Tibial nerve (tissue), 4 donors: Measurements from ENCODE around the gene TENM3. TPM values are rescaled to one million over a fixed set of nuclear protein-coding genes. Genes with fewer than 3 reads are reported as not detected.

Experiments used
- DNase-seq, 2 donors: peaks; one replicate each; pipeline ENCODE4 v3.0.0-alpha.2; 2019; ENCODE audit warnings: low spot score in 2 of 2
- H3K27ac ChIP-seq, 4 donors: fragments of 200-600 bp; sonication (generic) in 3 of 4; one replicate each; pipeline ENCODE4 v1.5.1; 2017 to 2019; ENCODE audit warnings: mild to moderate bottlenecking in 1 of 4
- H3K27me3 ChIP-seq, 2 donors: fragments of 200-600 bp; sonication (generic) in 1 of 2; one replicate each; pipeline versions ENCODE4 v1.5.1 to v1.6.0; 2017 to 2019
- H3K36me3 ChIP-seq, 3 donors: fragments of 200-600 bp; sonication (generic); one replicate each; pipeline ENCODE4 v1.5.1; 2018 to 2019
- H3K4me1 ChIP-seq, 4 donors: fragments of 200-600 bp; sonication (generic) in 3 of 4; one replicate each; pipeline ENCODE4 v1.5.1; 2017 to 2019
- H3K4me3 ChIP-seq, 4 donors: fragments of 200-600 bp; sonication (generic) in 3 of 4; one replicate each; pipeline ENCODE4 v1.5.1; 2017 to 2019; ENCODE audit warnings: mild to moderate bottlenecking in 1 of 4, moderate library complexity in 1 of 4
- H3K9me3 ChIP-seq, 4 donors: fragments of 200-600 bp; sonication (generic) in 3 of 4; one replicate each; pipeline ENCODE4 v1.5.1; 2017 to 2019
- EP300 ChIP-seq, 2 donors: sonication (generic); formaldehyde crosslinking; IDR thresholded peaks; one replicate each; pipeline ENCODE4 v1.6.1; 2017; ENCODE audit warnings: antibody characterized with exemption in 2 of 2, mild to moderate bottlenecking in 1 of 2
- POLR2A ChIP-seq, 2 donors: fragments of 450-650 bp; IDR thresholded peaks; one replicate each; pipeline ENCODE4 v1.6.1; 2017; ENCODE audit warnings: antibody characterized with exemption in 2 of 2, mild to moderate bottlenecking in 2 of 2, moderate library complexity in 2 of 2
- WGBS, 2 donors: methylation state at CpG; one replicate each; pipeline ENCODE4 v1.1.5; 2018; 5-methylcytosine and 5-hydroxymethylcytosine counted together
- total RNA-seq, 4 donors: library from RNA; depleted of rRNA; stranded (reverse); fragments of >200 nt; gene quantifications; one replicate each; pipeline ENCODE4 v1.1.0, GENCODE V29; 2016
- TF ChIP-seq, protein P1 (sequence below), 5 experiments: fragments of 200-600 bp in 3 of 5; fragments of 450-650 bp in 2 of 5; sonication (generic) in 3 of 5; IDR thresholded peaks; one replicate each; pipeline ENCODE4 v1.5.1; 2016 to 2019; ENCODE audit warnings: antibody characterized with exemption in 5 of 5, mild to moderate bottlenecking in 3 of 5, moderate library complexity in 2 of 5

Gene TENM3
- total RNA-seq, 4 donors from 2014 or later: 19.0 to 60.5 (median 29.4) TPM

DNA sequence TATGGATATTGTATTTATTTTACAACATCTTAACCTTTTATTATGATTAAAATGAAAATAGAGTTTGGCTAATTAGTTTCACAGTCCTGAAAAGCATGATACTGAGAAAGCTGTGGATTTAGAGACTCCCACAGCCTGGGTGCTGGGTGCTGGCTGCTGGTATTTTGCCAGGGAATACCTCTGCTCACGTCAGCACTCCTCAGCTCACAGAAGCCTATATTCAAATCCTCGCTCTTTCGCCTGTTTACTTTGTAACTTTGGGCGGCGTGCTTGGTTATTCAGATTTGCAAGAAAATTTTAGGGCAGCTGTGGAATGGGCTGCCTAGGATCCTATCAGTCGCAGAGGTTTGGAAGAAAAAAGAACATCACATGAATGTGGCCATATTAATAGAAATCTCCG, 412.1 kb downstream of the TENM3 start:
- Histone ChIP-seq H3K27me3 (no peaks in the 10 kb centered on the region), H3K4me3 (no peak overlapping the region), H3K27ac (no peak overlapping the region), H3K36me3 (peaks cover 0 to 9% (median 0%) of the 10 kb centered on the region in 3 donors), H3K9me3 (no peaks in the 10 kb centered on the region), H3K4me1 (no peaks in the 10 kb centered on the region)
- no peak for DNase-seq
- 84 to 85% methylated on average over 7 of the region's 7 CpGs for WGBS, 2 donors
- TF ChIP-seq, protein P1, sequence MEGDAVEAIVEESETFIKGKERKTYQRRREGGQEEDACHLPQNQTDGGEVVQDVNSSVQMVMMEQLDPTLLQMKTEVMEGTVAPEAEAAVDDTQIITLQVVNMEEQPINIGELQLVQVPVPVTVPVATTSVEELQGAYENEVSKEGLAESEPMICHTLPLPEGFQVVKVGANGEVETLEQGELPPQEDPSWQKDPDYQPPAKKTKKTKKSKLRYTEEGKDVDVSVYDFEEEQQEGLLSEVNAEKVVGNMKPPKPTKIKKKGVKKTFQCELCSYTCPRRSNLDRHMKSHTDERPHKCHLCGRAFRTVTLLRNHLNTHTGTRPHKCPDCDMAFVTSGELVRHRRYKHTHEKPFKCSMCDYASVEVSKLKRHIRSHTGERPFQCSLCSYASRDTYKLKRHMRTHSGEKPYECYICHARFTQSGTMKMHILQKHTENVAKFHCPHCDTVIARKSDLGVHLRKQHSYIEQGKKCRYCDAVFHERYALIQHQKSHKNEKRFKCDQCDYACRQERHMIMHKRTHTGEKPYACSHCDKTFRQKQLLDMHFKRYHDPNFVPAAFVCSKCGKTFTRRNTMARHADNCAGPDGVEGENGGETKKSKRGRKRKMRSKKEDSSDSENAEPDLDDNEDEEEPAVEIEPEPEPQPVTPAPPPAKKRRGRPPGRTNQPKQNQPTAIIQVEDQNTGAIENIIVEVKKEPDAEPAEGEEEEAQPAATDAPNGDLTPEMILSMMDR (IDR thresholded peaks at IDR 0.05): no peak
- TF ChIP-seq EP300 (IDR thresholded peaks at IDR 0.05): no peak

DNA sequence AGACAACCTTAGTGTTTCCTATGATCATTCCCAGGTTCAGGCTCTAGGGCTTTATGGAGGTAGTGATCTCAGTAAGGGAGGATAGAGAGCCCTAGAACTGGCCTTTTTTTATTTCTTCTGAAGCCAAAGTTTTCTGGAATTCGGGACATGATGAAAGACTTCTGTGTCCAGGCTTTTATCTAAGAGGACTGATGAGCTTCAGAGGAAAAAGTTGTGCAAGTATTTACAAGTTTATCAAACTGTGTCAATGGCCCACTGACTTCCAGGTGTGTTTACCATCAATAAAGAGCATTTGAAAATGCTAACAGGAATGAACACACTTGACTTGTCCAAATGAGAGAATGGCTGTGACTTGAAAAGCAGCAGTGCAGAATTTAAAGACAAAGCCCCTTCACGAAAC, 419.3 kb downstream of the TENM3 start:
- Histone ChIP-seq H3K27me3 (no peaks in the 10 kb centered on the region), H3K36me3 (peaks cover 0 to 17% (median 0%) of the 10 kb centered on the region in 3 donors), H3K9me3 (peaks cover 0 to 15% (median 0%) of the 10 kb centered on the region in 4 donors), H3K4me1 (no peaks in the 10 kb centered on the region), H3K4me3 (no peak overlapping the region), H3K27ac (no peak overlapping the region)
- no peak for TF ChIP-seq POLR2A (IDR thresholded peaks at IDR 0.05)
- TF ChIP-seq EP300 (IDR thresholded peaks at IDR 0.05): no peak
- TF ChIP-seq, protein P1 (IDR thresholded peaks at IDR 0.05): no peak
- WGBS, 2 donors: 58 to 73% methylated on average over 2 of the region's 2 CpGs
- DNase-seq: no peak

DNA sequence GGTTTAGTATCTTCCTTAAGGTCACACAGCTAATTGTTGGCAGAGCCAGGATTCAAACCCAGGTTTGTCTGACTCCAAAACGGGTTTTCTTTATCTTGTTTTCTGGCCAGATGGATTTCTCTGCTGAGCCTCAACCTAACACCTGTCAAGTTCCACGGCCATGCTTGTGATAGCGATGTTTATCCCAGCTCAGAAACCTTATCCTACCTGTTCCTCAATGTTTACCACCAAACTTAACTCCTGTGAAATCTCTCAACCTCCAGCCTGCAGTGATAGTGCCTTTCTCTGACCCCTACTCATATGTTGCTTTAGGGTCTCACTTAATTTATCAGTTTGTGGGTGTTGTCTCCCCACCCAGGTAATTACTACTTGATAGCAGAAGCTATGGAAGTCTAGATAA, 428.0 kb downstream of the TENM3 start:
- H3K9me3 ChIP-seq: no peaks in the 10 kb centered on the region
- H3K27me3 ChIP-seq: no peaks in the 10 kb centered on the region
- H3K4me1 ChIP-seq: no peaks in the 10 kb centered on the region
- DNase-seq: no peak
- TF ChIP-seq, protein P1 (IDR thresholded peaks at IDR 0.05): no peak
- TF ChIP-seq POLR2A (IDR thresholded peaks at IDR 0.05) (no peak), EP300 (IDR thresholded peaks at IDR 0.05) (no peak)
- 79 to 88% methylated on average over 3 of the region's 3 CpGs for WGBS, 2 donors
- peaks cover 0 to 6% (median 0%) of the 10 kb centered on the region in 3 donors for H3K36me3 ChIP-seq
- H3K4me3 ChIP-seq: no peak overlapping the region
- H3K27ac ChIP-seq: no peak overlapping the region

DNA sequence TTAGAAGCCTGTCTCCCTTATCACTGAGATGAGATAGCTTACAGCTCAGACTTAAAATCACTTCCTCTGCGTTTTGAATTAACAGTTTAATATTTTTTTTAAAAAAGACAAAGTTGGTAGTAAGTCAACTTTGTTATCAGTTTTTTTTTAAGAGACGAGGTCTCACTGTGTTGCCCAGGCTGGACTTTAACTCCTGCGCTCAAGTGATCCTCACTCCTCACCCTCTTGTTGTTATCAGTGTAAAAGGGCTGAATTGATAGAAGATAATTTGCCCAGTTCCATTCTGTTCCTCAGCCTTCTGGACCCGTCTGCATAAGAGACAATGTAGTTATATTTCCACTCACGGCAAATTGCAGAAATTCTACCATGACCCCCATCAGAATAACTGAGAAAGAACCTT, 428.5 kb downstream of the TENM3 start:
- H3K36me3 ChIP-seq: peaks cover 0 to 6% (median 0%) of the 10 kb centered on the region in 3 donors
- H3K27me3 ChIP-seq: no peaks in the 10 kb centered on the region
- DNase-seq: no peak
- 86 to 91% methylated on average over 5 of the region's 5 CpGs for WGBS, 2 donors
- H3K9me3 ChIP-seq: no peaks in the 10 kb centered on the region
- TF ChIP-seq EP300 (IDR thresholded peaks at IDR 0.05) (no peak), POLR2A (IDR thresholded peaks at IDR 0.05) (no peak)
- TF ChIP-seq, protein P1 (IDR thresholded peaks at IDR 0.05): no peak
- no peak overlapping the region for H3K27ac ChIP-seq
- H3K4me1 ChIP-seq: no peaks in the 10 kb centered on the region
- no peak overlapping the region for H3K4me3 ChIP-seq

DNA sequence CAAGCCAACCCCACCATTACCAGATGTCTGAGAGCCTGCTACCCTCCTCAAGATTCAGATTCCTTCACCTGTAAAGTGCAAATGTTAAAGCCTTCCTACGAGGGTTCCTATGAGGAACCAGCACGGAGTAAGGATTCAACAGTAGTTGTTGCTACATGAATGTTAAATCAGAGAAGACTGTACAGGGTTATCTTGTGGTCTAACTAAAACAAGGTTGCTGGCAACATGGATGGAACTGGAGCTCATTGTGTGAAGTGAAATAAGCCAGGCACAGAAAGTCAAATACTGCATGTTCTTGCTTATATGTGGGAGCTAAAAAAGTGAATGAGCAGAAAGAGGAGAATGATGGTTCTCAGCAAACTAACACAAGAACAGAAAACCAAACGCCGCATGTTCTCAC, 435.4 kb downstream of the TENM3 start:
- DNase-seq: no peak

More for the DNA sequence above, 435.4 kb downstream of the TENM3 start:
- Histone ChIP-seq H3K4me3 (no peak overlapping the region), H3K9me3 (no peaks in the 10 kb centered on the region), H3K27me3 (no peaks in the 10 kb centered on the region), H3K27ac (no peak overlapping the region), H3K4me1 (no peaks in the 10 kb centered on the region), H3K36me3 (peaks cover 0 to 6% (median 0%) of the 10 kb centered on the region in 3 donors)
- TF ChIP-seq, protein P1 (IDR thresholded peaks at IDR 0.05): no peak
- TF ChIP-seq POLR2A (IDR thresholded peaks at IDR 0.05) (no peak), EP300 (IDR thresholded peaks at IDR 0.05) (no peak)
- 94% methylated on average over 4 of the region's 4 CpGs for whole genome bisulfite sequencing, 2 donors
